GM12892 (cell line): ENCODE results near the gene GRXCR1.

Experiments used
- POLR2A ChIP-seq: IDR thresholded peaks from 2 replicates; pipeline ENCODE4 v1.6.1; 2011; ENCODE audit warnings: low read depth, low read length, control low read depth
- POLR2AphosphoS5 ChIP-seq: IDR thresholded peaks from 2 replicates; pipeline ENCODE4 v1.6.1; 2011; ENCODE audit warnings: low read depth, low read length, control low read depth

DNA sequence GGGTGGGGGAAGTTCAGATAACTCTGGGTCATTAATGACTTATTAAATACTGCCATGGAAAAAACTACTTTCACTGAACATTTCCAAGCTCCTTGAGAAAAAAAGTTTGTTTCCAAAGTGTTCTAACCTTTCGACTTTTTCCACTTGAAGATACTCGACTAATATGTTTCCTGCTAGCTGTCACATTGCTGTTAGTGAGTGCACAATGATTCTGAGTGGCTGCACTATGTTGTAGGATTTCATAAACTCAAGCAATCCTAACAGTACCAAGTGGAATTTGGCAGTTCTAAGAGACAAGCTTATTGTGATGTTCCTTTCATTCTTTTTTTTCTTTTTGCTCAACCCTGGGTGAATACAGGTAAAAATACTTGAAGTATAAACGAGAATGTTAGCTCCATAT is 33.4 kb downstream of the GRXCR1 start:
- no peak for TF ChIP-seq POLR2A
- no peak for TF ChIP-seq POLR2AphosphoS5
